ENCODE results near the gene TOLLIP.
"Not testable (repeated sequence)": the region's sequence is repeated elsewhere in the genome, so short reads cannot be mapped to it uniquely, and the experiment has no call there.

The TOLLIP gene

GRCh38 chr11:1252371-1253102, 56.9 kb downstream of the TOLLIP start:
- DNase-seq (ENCODE audit: extremely low spot score), result no peak
- TF ChIP-seq TARDBP (IDR thresholded peaks at IDR 0.05), result no peak
- TF ChIP-seq HDGF (IDR thresholded peaks at IDR 0.05; ENCODE audit: borderline replicate concordance), result no peak
- TF ChIP-seq SUZ12 (IDR thresholded peaks at IDR 0.05), result no peak
- CTCF ChIA-PET, result no interaction called here
- POLR2A ChIA-PET, result no interaction called here

GRCh38 chr11:1251236-1251770, 58.1 kb downstream of the TOLLIP start:
- DNase-seq (ENCODE audit: extremely low spot score), result no peak
- ChIA-PET CTCF (no interaction called here), POLR2A (no interaction called here)
- TF ChIP-seq FOXK2 (IDR thresholded peaks at IDR 0.05) (no peak), CTBP1 (IDR thresholded peaks at IDR 0.05; ENCODE audit: borderline replicate concordance) (no peak), HDGF (IDR thresholded peaks at IDR 0.05; ENCODE audit: borderline replicate concordance) (no peak), TARDBP (IDR thresholded peaks at IDR 0.05) (no peak), BHLHE40 (IDR thresholded peaks at IDR 0.05; ENCODE audit: borderline replicate concordance) (no peak), PKNOX1 (IDR thresholded peaks at IDR 0.05) (no peak), SUZ12 (IDR thresholded peaks at IDR 0.05) (no peak), FOXA1 (IDR thresholded peaks at IDR 0.05) (no peak), ELF4 (IDR thresholded peaks at IDR 0.05) (no peak), ZNF384 (IDR thresholded peaks at IDR 0.05) (no peak)

GRCh38 chr11:1250411-1250810, 59.0 kb downstream of the TOLLIP start:
- POLR2A ChIA-PET; DNase-seq (ENCODE audit: extremely low spot score); CTCF ChIA-PET: not testable (repeated sequence)

GRCh38 chr11:1248951-1249350, 60.5 kb downstream of the TOLLIP start:
- DNase-seq (ENCODE audit: extremely low spot score); POLR2A ChIA-PET; CTCF ChIA-PET: not testable (repeated sequence)

- DNase-seq (ENCODE audit: extremely low spot score); POLR2A ChIA-PET; CTCF ChIA-PET: not testable (repeated sequence)
These were observed 62.4 kb downstream of the TOLLIP start for GRCh38 chr11:1247026-1247425.

GRCh38 chr11:1246301-1246700, 63.1 kb downstream of the TOLLIP start:
- POLR2A ChIA-PET; DNase-seq (ENCODE audit: extremely low spot score); CTCF ChIA-PET: not testable (repeated sequence)

GRCh38 chr11:1245717-1246116, 63.7 kb downstream of the TOLLIP start:
- DNase-seq (ENCODE audit: extremely low spot score); CTCF ChIA-PET; POLR2A ChIA-PET: not testable (repeated sequence)

GRCh38 chr11:1244557-1244956, 64.9 kb downstream of the TOLLIP start:
- POLR2A ChIA-PET; CTCF ChIA-PET; DNase-seq (ENCODE audit: extremely low spot score): not testable (repeated sequence)

- POLR2A ChIA-PET; DNase-seq (ENCODE audit: extremely low spot score); CTCF ChIA-PET: not testable (repeated sequence)
These were observed 65.9 kb downstream of the TOLLIP start for GRCh38 chr11:1243521-1243920.

- DNase-seq (ENCODE audit: extremely low spot score); CTCF ChIA-PET; POLR2A ChIA-PET: not testable (repeated sequence)
These were observed 66.7 kb downstream of the TOLLIP start for GRCh38 chr11:1242751-1243150.

- CTCF ChIA-PET, result no interaction called here
- DNase-seq (ENCODE audit: extremely low spot score), result no peak
- POLR2A ChIA-PET, result no interaction called here
- no peak for TF ChIP-seq SUZ12 (IDR thresholded peaks at IDR 0.05)
These were observed 67.1 kb downstream of the TOLLIP start for GRCh38 chr11:1242289-1242688.

- CTCF ChIA-PET, result no interaction called here
- POLR2A ChIA-PET, result no interaction called here
- TF ChIP-seq ZNF384 (IDR thresholded peaks at IDR 0.05), result no peak
- no peak for TF ChIP-seq BHLHE40 (IDR thresholded peaks at IDR 0.05; ENCODE audit: borderline replicate concordance)
- TF ChIP-seq SUZ12 (IDR thresholded peaks at IDR 0.05), result no peak
- TF ChIP-seq FOXM1 (IDR thresholded peaks at IDR 0.05; ENCODE audit: borderline replicate concordance), result no peak
- no peak for TF ChIP-seq NFRKB (IDR thresholded peaks at IDR 0.05)
- TF ChIP-seq LEF1 (IDR thresholded peaks at IDR 0.05; ENCODE audit: borderline replicate concordance), result no peak
- no peak for TF ChIP-seq FOXK2 (IDR thresholded peaks at IDR 0.05)
- no peak for TF ChIP-seq FOXA1 (IDR thresholded peaks at IDR 0.05)
- no peak for TF ChIP-seq ARNT (IDR thresholded peaks at IDR 0.05)
- TF ChIP-seq CTBP1 (IDR thresholded peaks at IDR 0.05; ENCODE audit: borderline replicate concordance), result no peak
- TF ChIP-seq PKNOX1 (IDR thresholded peaks at IDR 0.05), result no peak
- no peak for TF ChIP-seq L3MBTL2 (conservative IDR thresholded peaks at IDR 0.05)
- TF ChIP-seq SP1 (IDR thresholded peaks at IDR 0.05), result no peak
- no peak for TF ChIP-seq HDGF (IDR thresholded peaks at IDR 0.05; ENCODE audit: borderline replicate concordance)
- no peak for TF ChIP-seq TARDBP (IDR thresholded peaks at IDR 0.05)
- TF ChIP-seq ELF4 (IDR thresholded peaks at IDR 0.05), result no peak
- DNase-seq (ENCODE audit: extremely low spot score), result no peak
These were observed 67.7 kb downstream of the TOLLIP start for GRCh38 chr11:1241706-1242105.
